ENCODE results near the gene EMC7.

EMC7 gene

GRCh38 chr15:34084086-34084485 lies 17.6 kb downstream of the EMC7 start:
- Histone ChIP-seq H3K27me3 (ENCODE audit: insufficient read depth, insufficient read length) (no peaks in the 10 kb centered on the region), H3K9ac (ENCODE audit: insufficient read length, low read depth) (no peak overlapping the region), H3K36me3 (ENCODE audit: insufficient read depth, insufficient read length, low read length) (peaks cover 28% of the 10 kb centered on the region), H3K4me1 (ENCODE audit: insufficient read depth, insufficient read length) (no peaks in the 10 kb centered on the region), H3K4me3 (ENCODE audit: insufficient read length, low read depth) (no peak overlapping the region), H3K9me3 (ENCODE audit: insufficient read depth, low read length) (no peaks in the 10 kb centered on the region)
- DNase-seq (ENCODE audit: low read depth, low spot score), result no peak
- no peak for TF ChIP-seq SUZ12 (IDR thresholded peaks at IDR 0.05; ENCODE audit: extremely low read depth, insufficient read depth, insufficient read length)
- TF ChIP-seq ZNF274 (IDR thresholded peaks at IDR 0.05; ENCODE audit: low read depth, low read length), result no peak
- no peak for TF ChIP-seq YY1 (IDR thresholded peaks at IDR 0.05; ENCODE audit: insufficient read depth, insufficient read length)

GRCh38 chr15:34079904-34080303 lies 21.8 kb downstream of the EMC7 start:
- H3K9ac ChIP-seq (ENCODE audit: insufficient read length, low read depth), result no peak overlapping the region
- no peaks in the 10 kb centered on the region for H3K4me1 ChIP-seq (ENCODE audit: insufficient read depth, insufficient read length)
- TF ChIP-seq ZNF274 (IDR thresholded peaks at IDR 0.05; ENCODE audit: low read depth, low read length) (no peak), SUZ12 (IDR thresholded peaks at IDR 0.05; ENCODE audit: extremely low read depth, insufficient read depth, insufficient read length) (no peak), YY1 (IDR thresholded peaks at IDR 0.05; ENCODE audit: insufficient read depth, insufficient read length) (no peak)
- no peak for DNase-seq (ENCODE audit: low read depth, low spot score)
- no peaks in the 10 kb centered on the region for H3K9me3 ChIP-seq (ENCODE audit: insufficient read depth, low read length)
- H3K27me3 ChIP-seq (ENCODE audit: insufficient read depth, insufficient read length), result no peaks in the 10 kb centered on the region
- H3K4me3 ChIP-seq (ENCODE audit: insufficient read length, low read depth), result no peak overlapping the region
- H3K36me3 ChIP-seq (ENCODE audit: insufficient read depth, insufficient read length, low read length), result peaks cover 11% of the 10 kb centered on the region

GRCh38 chr15:34078900-34079299 lies 22.8 kb downstream of the EMC7 start:
- H3K9ac ChIP-seq (ENCODE audit: insufficient read length, low read depth), result no peak overlapping the region
- TF ChIP-seq YY1 (IDR thresholded peaks at IDR 0.05; ENCODE audit: insufficient read depth, insufficient read length) (no peak), ZNF274 (IDR thresholded peaks at IDR 0.05; ENCODE audit: low read depth, low read length) (no peak), SUZ12 (IDR thresholded peaks at IDR 0.05; ENCODE audit: extremely low read depth, insufficient read depth, insufficient read length) (no peak)
- H3K27me3 ChIP-seq (ENCODE audit: insufficient read depth, insufficient read length), result no peaks in the 10 kb centered on the region
- H3K36me3 ChIP-seq (ENCODE audit: insufficient read depth, insufficient read length, low read length), result peaks cover 5% of the 10 kb centered on the region
- no peak for DNase-seq (ENCODE audit: low read depth, low spot score)
- no peaks in the 10 kb centered on the region for H3K9me3 ChIP-seq (ENCODE audit: insufficient read depth, low read length)
- H3K4me1 ChIP-seq (ENCODE audit: insufficient read depth, insufficient read length), result no peaks in the 10 kb centered on the region
- no peak overlapping the region for H3K4me3 ChIP-seq (ENCODE audit: insufficient read length, low read depth)

- H3K4me1 ChIP-seq (ENCODE audit: insufficient read depth, insufficient read length), result no peaks in the 10 kb centered on the region
- no peak overlapping the region for H3K4me3 ChIP-seq (ENCODE audit: insufficient read length, low read depth)
- no peaks in the 10 kb centered on the region for H3K9me3 ChIP-seq (ENCODE audit: insufficient read depth, low read length)
- no peak for DNase-seq (ENCODE audit: low read depth, low spot score)
- H3K27me3 ChIP-seq (ENCODE audit: insufficient read depth, insufficient read length), result no peaks in the 10 kb centered on the region
- H3K36me3 ChIP-seq (ENCODE audit: insufficient read depth, insufficient read length, low read length), result no peaks in the 10 kb centered on the region
- no peak overlapping the region for H3K9ac ChIP-seq (ENCODE audit: insufficient read length, low read depth)
- no peak for TF ChIP-seq SUZ12 (IDR thresholded peaks at IDR 0.05; ENCODE audit: extremely low read depth, insufficient read depth, insufficient read length)
- no peak for TF ChIP-seq ZNF274 (IDR thresholded peaks at IDR 0.05; ENCODE audit: low read depth, low read length)
- no peak for TF ChIP-seq YY1 (IDR thresholded peaks at IDR 0.05; ENCODE audit: insufficient read depth, insufficient read length)
Measured at GRCh38 chr15:34076785-34077184, 24.9 kb downstream of the EMC7 start.

- H3K27me3 ChIP-seq (ENCODE audit: insufficient read depth, insufficient read length), result no peaks in the 10 kb centered on the region
- no peaks in the 10 kb centered on the region for H3K9me3 ChIP-seq (ENCODE audit: insufficient read depth, low read length)
- DNase-seq (ENCODE audit: low read depth, low spot score), result no peak
- no peak overlapping the region for H3K9ac ChIP-seq (ENCODE audit: insufficient read length, low read depth)
- H3K4me3 ChIP-seq (ENCODE audit: insufficient read length, low read depth), result no peak overlapping the region
- no peak for TF ChIP-seq SUZ12 (IDR thresholded peaks at IDR 0.05; ENCODE audit: extremely low read depth, insufficient read depth, insufficient read length)
- TF ChIP-seq ZNF274 (IDR thresholded peaks at IDR 0.05; ENCODE audit: low read depth, low read length), result no peak
- no peak for TF ChIP-seq YY1 (IDR thresholded peaks at IDR 0.05; ENCODE audit: insufficient read depth, insufficient read length)
- no peaks in the 10 kb centered on the region for H3K4me1 ChIP-seq (ENCODE audit: insufficient read depth, insufficient read length)
- no peaks in the 10 kb centered on the region for H3K36me3 ChIP-seq (ENCODE audit: insufficient read depth, insufficient read length, low read length)
Measured at GRCh38 chr15:34070003-34070402, 31.7 kb downstream of the EMC7 start.

GRCh38 chr15:34065941-34066340 lies 35.7 kb downstream of the EMC7 start:
- Histone ChIP-seq H3K4me1 (ENCODE audit: insufficient read depth, insufficient read length) (no peaks in the 10 kb centered on the region), H3K36me3 (ENCODE audit: insufficient read depth, insufficient read length, low read length) (no peaks in the 10 kb centered on the region), H3K27me3 (ENCODE audit: insufficient read depth, insufficient read length) (no peaks in the 10 kb centered on the region), H3K4me3 (ENCODE audit: insufficient read length, low read depth) (no peak overlapping the region), H3K9me3 (ENCODE audit: insufficient read depth, low read length) (no peaks in the 10 kb centered on the region), H3K9ac (ENCODE audit: insufficient read length, low read depth) (no peak overlapping the region)
- no peak for DNase-seq (ENCODE audit: low read depth, low spot score)
- no peak for TF ChIP-seq YY1 (IDR thresholded peaks at IDR 0.05; ENCODE audit: insufficient read depth, insufficient read length)
- no peak for TF ChIP-seq ZNF274 (IDR thresholded peaks at IDR 0.05; ENCODE audit: low read depth, low read length)
- no peak for TF ChIP-seq SUZ12 (IDR thresholded peaks at IDR 0.05; ENCODE audit: extremely low read depth, insufficient read depth, insufficient read length)

- Histone ChIP-seq H3K36me3 (ENCODE audit: insufficient read depth, insufficient read length, low read length) (no peaks in the 10 kb centered on the region), H3K4me1 (ENCODE audit: insufficient read depth, insufficient read length) (no peaks in the 10 kb centered on the region), H3K9ac (ENCODE audit: insufficient read length, low read depth) (no peak overlapping the region), H3K9me3 (ENCODE audit: insufficient read depth, low read length) (no peaks in the 10 kb centered on the region), H3K4me3 (ENCODE audit: insufficient read length, low read depth) (no peak overlapping the region), H3K27me3 (ENCODE audit: insufficient read depth, insufficient read length) (no peaks in the 10 kb centered on the region)
- no peak for DNase-seq (ENCODE audit: low read depth, low spot score)
- TF ChIP-seq SUZ12 (IDR thresholded peaks at IDR 0.05; ENCODE audit: extremely low read depth, insufficient read depth, insufficient read length), result no peak
- no peak for TF ChIP-seq ZNF274 (IDR thresholded peaks at IDR 0.05; ENCODE audit: low read depth, low read length)
- no peak for TF ChIP-seq YY1 (IDR thresholded peaks at IDR 0.05; ENCODE audit: insufficient read depth, insufficient read length)
Measured at GRCh38 chr15:34065261-34065660, 36.4 kb downstream of the EMC7 start.

All from NT2/D1 (cell line).